ENCODE results near the gene SMARCC1.

DNA sequence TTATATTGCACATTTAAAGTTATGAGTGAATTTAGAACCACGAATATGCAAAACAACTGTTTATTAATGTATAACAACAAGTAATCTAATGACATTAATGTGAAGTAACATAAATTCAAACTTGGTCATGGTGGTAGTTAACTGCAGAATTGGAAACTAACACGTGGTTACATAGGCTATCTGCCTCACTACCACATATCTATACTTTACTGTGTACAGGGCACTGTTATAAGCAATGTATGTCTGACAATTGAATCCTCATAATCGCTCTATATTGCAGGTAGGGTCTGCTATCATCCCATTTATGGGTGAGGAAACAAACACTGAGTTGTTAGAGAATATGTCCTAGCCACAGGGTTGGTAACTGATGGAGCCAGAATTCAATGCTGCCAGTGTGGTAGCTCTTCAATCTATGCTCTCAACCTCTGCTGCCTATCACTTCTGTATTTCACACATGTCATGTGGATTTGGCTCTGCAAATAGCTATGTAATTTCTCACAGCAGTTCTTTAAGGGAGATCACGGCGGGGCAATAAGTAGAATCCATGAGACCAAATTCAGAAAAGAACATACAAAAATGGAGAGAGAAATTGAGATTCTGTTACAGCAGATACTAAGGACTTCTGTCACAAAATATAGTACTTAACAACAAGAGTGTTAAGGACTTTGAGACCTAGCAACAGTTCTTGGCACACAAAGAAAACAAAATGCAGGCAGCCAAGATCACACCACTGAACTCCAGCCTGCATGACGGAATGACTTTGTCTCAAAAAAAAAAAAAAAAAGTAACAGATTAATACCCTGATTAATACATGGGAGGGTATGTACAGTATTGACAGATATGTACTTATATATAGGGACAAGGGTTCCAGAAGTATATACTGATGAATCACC is 103.0 kb downstream of the SMARCC1 start:
- TF ChIP-seq, protein P1, sequence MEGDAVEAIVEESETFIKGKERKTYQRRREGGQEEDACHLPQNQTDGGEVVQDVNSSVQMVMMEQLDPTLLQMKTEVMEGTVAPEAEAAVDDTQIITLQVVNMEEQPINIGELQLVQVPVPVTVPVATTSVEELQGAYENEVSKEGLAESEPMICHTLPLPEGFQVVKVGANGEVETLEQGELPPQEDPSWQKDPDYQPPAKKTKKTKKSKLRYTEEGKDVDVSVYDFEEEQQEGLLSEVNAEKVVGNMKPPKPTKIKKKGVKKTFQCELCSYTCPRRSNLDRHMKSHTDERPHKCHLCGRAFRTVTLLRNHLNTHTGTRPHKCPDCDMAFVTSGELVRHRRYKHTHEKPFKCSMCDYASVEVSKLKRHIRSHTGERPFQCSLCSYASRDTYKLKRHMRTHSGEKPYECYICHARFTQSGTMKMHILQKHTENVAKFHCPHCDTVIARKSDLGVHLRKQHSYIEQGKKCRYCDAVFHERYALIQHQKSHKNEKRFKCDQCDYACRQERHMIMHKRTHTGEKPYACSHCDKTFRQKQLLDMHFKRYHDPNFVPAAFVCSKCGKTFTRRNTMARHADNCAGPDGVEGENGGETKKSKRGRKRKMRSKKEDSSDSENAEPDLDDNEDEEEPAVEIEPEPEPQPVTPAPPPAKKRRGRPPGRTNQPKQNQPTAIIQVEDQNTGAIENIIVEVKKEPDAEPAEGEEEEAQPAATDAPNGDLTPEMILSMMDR (IDR thresholded peaks at IDR 0.05; ENCODE audit: poor library complexity): no peak
- TF ChIP-seq EZH2 (IDR thresholded peaks at IDR 0.05; ENCODE audit: borderline replicate concordance) (no peak), EZH2phosphoT487 (IDR thresholded peaks at IDR 0.05; ENCODE audit: low read depth, severe bottlenecking, unreplicated experiment) (no peak)
